GM20431 (cell line): ENCODE data around the gene MAGOHB.
"Not testable (repeated sequence)": the region's sequence is repeated elsewhere in the genome, so short reads cannot be mapped to it uniquely, and the experiment has no call there.

Source experiments
- in situ Hi-C: fragments of 300-500 bp; cut with MseI, MboI; formaldehyde crosslinking; loops from one replicate; pipeline ENCODE4 v1.15.0; 2020; ENCODE audit warnings: low sequenced_read_pairs; ENCODE audit not compliant: unreplicated experiment

Gene MAGOHB

DNA sequence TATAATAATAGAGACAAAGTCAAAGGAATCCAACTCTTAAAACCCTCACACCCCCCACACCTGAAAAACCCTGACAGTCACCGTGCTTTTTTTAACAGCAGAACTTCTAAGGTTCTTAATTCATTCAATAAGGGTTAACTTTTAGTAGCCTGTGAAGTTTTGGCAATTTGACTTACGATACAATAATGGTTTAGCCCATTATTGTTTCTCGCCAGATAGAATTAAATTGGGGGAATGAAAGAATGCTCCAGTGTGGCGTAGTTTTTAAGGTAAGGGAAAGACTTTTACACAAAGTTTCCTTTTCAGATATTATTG lies 604 bp upstream of the MAGOHB start:
- in situ Hi-C loops: no loop called here

GRCh38 chr12:10612984-10613348 lies 443 bp downstream of the MAGOHB start:
- in situ Hi-C loops: no loop called here

- in situ Hi-C loops: no loop called here
Measured at GRCh38 chr12:10612110-10612509, 1.3 kb downstream of the MAGOHB start.

DNA sequence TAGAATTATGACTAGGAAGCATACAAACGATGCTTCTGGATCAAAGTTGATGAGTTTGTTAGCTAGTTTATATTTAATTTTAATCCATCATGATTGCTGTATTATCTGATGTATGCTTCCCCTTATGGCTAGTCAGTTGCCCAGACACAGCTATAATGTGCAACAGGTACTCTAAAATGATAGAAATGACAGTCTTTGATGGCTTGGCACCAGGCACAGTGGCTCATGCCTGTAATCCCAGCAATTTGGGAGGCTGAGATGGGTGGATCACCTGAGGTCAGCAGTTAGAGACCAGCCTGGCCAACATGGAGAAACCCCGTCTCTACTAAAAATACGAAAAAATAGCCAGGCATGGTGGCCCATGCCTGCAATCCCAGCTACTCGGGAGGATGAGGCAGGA lies 2.2 kb downstream of the MAGOHB start:
- in situ Hi-C loops: not testable (repeated sequence)

DNA sequence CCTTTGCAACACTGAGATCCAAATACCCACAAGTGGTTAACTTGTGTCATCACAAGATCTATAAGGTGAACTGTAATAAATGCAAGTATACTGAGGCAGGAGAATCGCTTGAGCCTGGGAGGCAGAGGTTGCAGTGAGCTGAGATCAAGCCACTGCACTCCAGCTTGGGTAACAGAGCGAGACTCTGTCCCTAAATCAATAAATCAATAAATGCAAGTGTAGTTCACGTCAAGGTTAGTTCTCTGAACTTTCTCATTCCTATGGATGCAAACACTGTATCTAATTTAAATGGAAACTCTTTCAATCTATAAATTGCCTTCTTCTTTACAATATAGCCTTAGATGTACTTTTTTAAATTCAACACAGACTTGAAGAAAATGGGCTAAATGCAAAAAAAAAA lies 3.2 kb downstream of the MAGOHB start:
- in situ Hi-C loops: no loop called here

GRCh38 chr12:10607885-10608458 lies 5.4 kb downstream of the MAGOHB start:
- in situ Hi-C loops: no loop called here

DNA sequence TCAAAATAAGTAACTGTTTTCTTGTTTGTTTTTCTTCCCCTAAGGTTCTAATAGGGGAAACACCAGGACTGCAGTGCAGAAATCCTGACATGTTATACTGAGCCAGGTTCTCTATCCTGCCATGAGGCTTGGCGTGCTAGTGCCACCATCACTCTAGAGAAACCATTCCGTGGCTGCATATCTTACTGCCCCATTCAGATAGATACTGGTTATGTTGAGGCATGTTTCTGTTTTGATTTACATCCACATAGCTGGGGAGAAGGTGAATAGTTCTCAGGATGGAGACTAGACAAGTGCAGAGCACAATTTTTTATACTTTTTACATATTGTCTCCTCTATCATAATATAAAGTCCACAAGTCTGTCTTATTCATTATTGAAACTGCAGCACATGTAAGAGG lies 11.5 kb downstream of the MAGOHB start:
- in situ Hi-C loops: no loop called here

GRCh38 chr12:10600988-10601387 lies 12.4 kb downstream of the MAGOHB start:
- in situ Hi-C loops: no loop called here

GRCh38 chr12:10595881-10596280 lies 17.5 kb downstream of the MAGOHB start:
- in situ Hi-C loops: no loop called here

GRCh38 chr12:10590966-10591365 lies 22.4 kb downstream of the MAGOHB start:
- in situ Hi-C loops: no loop called here

- in situ Hi-C loops: no loop called here
Measured at GRCh38 chr12:10584415-10584814, 29.0 kb downstream of the MAGOHB start.

- in situ Hi-C loops: no loop called here
Measured at GRCh38 chr12:10582704-10583103, 30.7 kb downstream of the MAGOHB start.

DNA sequence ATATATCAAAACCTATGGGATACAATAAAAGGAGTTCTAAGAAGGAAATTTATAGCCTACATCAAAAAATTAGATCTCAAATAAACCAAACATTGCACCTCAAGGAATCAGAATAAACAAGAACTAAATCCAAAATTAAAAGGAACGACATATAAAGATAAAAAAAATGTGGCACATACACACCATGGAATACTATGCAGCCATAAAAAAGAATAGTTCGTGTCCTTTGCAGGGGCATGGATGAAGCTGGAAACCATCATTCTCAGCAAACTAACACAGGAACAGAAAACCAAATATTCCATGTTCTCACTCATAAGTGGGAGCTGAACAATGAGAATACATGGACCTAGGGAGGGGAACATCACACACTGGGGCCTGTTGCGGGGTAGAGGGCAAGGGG lies 31.3 kb downstream of the MAGOHB start:
- in situ Hi-C loops: not testable (repeated sequence)

DNA sequence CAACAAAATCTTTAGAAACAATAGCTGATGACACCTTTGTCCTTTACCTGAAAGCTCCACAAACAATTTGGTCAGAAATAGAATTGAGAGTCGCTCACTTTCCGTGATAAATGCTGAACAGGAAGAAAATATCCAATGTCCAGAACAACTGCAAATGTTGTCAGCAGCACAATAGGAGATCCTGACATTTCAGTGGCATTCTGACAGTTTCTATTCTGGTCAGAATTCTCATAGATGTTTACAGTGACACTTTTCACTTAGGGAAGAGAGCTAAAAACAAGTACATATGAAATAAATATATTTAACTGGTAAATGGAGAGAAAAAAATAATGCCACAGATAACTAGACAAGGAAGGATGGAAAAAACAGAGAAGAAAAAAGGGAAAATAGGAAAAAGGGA lies 39.1 kb downstream of the MAGOHB start:
- in situ Hi-C loops: no loop called here

- in situ Hi-C loops: not testable (repeated sequence)
Measured at GRCh38 chr12:10572021-10572490, 41.4 kb downstream of the MAGOHB start.

- in situ Hi-C loops: no loop called here
Measured at GRCh38 chr12:10571141-10571540, 42.3 kb downstream of the MAGOHB start.

- in situ Hi-C loops: loop anchor here (10.0 kb wide), 1 partner anchor 333 kb away; no protein-coding TSS in a partner anchor
Measured at GRCh38 chr12:10567813-10568212, 45.6 kb downstream of the MAGOHB start.

DNA sequence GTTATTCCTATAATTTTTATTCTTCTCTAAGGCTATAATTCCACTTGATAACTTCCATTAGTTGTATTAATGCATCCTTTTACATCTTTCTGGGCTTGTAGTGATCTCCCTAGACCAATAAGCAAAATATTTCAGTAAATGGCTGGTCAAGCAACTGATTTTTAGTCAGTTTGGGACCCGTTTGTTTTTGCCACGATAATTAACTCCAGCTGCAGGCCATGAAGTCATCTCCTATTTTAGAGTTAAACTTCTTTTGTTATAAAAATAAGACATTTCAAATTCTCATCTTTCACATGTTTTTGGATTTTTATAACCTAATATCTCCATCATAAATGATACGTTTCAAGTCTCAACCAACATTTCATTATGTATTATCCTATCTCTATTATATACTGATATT lies 49.4 kb downstream of the MAGOHB start:
- in situ Hi-C loops: loop anchor here (10.0 kb wide), 1 partner anchor 329 kb away; no protein-coding TSS in a partner anchor

DNA sequence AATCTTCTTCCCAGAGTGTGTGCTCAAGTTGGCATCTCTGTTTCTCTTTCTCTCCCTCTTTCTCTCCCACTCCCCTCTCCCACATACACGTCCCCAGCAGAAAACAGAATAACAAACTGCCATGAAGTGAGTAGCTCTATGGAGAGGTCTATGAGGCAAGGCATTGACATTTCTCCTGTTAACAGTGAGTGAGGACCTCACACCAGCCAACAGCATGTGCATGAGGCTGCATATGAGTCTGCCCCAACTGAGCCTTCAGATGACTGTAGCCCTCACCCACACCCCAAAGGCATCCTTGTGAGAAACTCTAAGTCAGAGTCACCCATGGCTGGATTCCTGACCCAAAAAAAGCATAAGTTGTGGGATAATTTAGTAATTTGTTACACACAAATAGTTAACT lies 50.4 kb downstream of the MAGOHB start:
- in situ Hi-C loops: loop anchor here (10.0 kb wide), 1 partner anchor 328 kb away; no protein-coding TSS in a partner anchor

GRCh38 chr12:10562306-10562933 lies 51.0 kb downstream of the MAGOHB start:
- in situ Hi-C loops: loop anchor here (10.0 kb wide), 1 partner anchor 328 kb away; no protein-coding TSS in a partner anchor

GRCh38 chr12:10559244-10559643 lies 54.2 kb downstream of the MAGOHB start:
- in situ Hi-C loops: no loop called here

DNA sequence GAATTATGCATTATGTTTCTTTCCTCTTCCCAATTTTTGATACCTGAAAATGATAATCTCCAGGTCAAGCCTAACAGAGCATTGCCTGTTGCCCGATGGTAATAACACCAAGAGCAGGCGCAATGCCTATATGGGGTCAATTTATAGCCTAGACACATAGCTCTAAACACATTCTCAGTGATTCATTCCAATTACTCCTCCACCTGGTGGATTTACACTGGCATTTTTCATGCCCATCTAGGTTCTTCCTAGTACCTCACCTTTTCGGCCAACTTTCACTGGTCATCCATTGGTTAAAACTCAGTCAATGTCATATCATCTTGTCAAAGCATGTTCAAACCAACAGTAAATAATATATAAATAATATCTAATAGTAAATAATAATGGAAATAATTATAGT lies 54.6 kb downstream of the MAGOHB start:
- in situ Hi-C loops: no loop called here
